Liver (tissue), 3 donors: ENCODE data around the gene VCP.

Experiments
- FOXA1 ChIP-seq: IDR thresholded peaks from 2 replicates; pipeline ENCODE4 v1.6.1; 2016; ENCODE audit warnings: antibody characterized with exemption
- RAD21 ChIP-seq, 2 donors: IDR thresholded peaks; 2 replicates each; pipeline ENCODE4 v1.6.1; 2016; ENCODE audit warnings: antibody characterized with exemption in 2 of 2, mild to moderate bottlenecking in 2 of 2
- SP1 ChIP-seq: IDR thresholded peaks from 2 replicates; pipeline ENCODE4 v1.6.1; 2018; ENCODE audit warnings: antibody characterized with exemption, mild to moderate bottlenecking
- TAF1 ChIP-seq: conservative IDR thresholded peaks from 2 replicates; pipeline ENCODE4 v1.6.1; 2016; ENCODE audit warnings: antibody characterized with exemption, mild to moderate bottlenecking
- TF ChIP-seq, protein P1 (sequence below): fragments of 150-350 bp; IDR thresholded peaks from 2 replicates; pipeline ENCODE4 v1.5.1; 2017; ENCODE audit warnings: improper control_type of control experiment, low read depth, low read length; ENCODE audit not compliant: missing input control
- TF ChIP-seq, protein P2 (sequence below): IDR thresholded peaks from 2 replicates; pipeline ENCODE4 v1.6.1; 2016; ENCODE audit warnings: antibody characterized with exemption
- TF ChIP-seq, protein P3 (sequence below): IDR thresholded peaks from 2 replicates; pipeline ENCODE4 v1.6.1; 2016; ENCODE audit warnings: antibody characterized with exemption
- donor health status: healthy.
- donor health status: healthy.

DNA sequence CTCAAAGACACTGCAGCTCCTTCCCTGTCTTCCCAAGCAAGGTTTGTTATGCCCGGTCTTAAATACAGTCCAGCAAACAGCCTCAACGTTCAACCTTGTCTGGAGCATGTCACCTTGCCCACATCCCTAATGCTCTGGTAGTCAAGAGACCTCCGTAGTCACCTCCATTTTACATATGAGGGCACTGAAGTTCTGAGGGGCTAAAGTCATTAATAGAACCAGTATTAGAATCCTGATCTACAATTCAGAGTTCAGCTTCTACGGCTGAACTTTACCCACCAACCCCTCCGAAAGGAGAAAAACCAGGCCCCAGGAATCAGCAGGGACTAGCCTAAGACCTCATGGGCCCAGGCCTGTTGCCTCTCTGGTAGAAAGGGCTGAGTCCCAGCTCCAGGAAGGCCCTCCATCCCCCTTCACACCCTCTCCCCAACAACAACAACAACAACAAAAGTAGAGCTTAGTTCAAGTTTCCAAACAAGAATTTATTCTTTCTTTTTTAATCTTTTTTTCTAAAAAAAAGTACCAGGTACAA is 31.3 kb upstream of the VCP start:
- TF ChIP-seq SP1 = no peak
- TF ChIP-seq, protein P1, sequence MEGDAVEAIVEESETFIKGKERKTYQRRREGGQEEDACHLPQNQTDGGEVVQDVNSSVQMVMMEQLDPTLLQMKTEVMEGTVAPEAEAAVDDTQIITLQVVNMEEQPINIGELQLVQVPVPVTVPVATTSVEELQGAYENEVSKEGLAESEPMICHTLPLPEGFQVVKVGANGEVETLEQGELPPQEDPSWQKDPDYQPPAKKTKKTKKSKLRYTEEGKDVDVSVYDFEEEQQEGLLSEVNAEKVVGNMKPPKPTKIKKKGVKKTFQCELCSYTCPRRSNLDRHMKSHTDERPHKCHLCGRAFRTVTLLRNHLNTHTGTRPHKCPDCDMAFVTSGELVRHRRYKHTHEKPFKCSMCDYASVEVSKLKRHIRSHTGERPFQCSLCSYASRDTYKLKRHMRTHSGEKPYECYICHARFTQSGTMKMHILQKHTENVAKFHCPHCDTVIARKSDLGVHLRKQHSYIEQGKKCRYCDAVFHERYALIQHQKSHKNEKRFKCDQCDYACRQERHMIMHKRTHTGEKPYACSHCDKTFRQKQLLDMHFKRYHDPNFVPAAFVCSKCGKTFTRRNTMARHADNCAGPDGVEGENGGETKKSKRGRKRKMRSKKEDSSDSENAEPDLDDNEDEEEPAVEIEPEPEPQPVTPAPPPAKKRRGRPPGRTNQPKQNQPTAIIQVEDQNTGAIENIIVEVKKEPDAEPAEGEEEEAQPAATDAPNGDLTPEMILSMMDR = no peak
- TF ChIP-seq FOXA1 = no peak
- no peak for TF ChIP-seq TAF1
- TF ChIP-seq, protein P2, sequence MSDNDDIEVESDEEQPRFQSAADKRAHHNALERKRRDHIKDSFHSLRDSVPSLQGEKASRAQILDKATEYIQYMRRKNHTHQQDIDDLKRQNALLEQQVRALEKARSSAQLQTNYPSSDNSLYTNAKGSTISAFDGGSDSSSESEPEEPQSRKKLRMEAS = no peak
- TF ChIP-seq, protein P3, sequence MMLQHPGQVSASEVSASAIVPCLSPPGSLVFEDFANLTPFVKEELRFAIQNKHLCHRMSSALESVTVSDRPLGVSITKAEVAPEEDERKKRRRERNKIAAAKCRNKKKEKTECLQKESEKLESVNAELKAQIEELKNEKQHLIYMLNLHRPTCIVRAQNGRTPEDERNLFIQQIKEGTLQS = no peak
- no peak for TF ChIP-seq RAD21 (IDR thresholded peaks at IDR 0.05)
